HL-60 (cell line): ENCODE measurements around the gene ATF6.

Experiments
- POLR2AphosphoS5 ChIP-seq: IDR thresholded peaks from 2 replicates; pipeline ENCODE4 v1.6.1; 2012; ENCODE audit warnings: low read depth
- TF ChIP-seq, protein P1 (sequence below): IDR thresholded peaks from one replicate; pipeline ENCODE4 v1.5.1; 2011; ENCODE audit warnings: low read length, control low read depth, inconsistent platforms; ENCODE audit not compliant: insufficient read depth
- TF ChIP-seq, protein P2 (sequence below): IDR thresholded peaks from 2 replicates; pipeline ENCODE4 v1.6.1; 2012; ENCODE audit warnings: low read depth; ENCODE audit not compliant: insufficient replicate concordance

DNA sequence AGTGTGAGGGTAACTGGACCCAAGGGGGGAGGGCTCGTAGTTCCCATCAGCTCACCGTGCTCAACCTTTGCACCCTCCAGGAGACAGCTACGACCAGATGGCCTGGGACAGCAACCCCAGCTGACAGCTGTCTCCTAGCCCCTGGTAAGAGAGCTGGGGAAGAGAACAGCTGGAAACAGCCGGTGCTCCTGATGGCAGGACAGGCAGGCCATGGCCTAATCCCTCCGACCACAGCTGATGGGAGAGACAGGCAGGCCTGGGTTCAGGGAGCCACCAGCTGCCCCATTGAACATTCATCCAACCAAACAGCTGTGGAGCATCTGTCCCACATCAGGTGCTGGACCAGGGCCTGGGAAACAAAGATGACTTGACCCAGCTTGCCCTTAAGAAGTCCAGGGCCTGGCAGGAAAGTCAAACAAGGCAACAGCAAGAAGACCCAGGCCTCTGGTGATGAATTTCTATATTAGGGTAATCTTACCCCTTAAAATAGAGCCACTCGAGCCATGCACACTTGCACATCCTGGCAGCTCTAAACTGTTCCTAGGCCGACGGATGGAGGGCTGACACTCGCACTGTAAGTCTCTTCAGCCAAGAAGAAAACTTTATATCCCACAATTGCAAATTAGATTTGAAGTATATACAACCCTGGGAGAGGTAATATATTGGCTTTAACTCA, 245.4 kb downstream of the ATF6 start:
- TF ChIP-seq POLR2AphosphoS5: no peak
- TF ChIP-seq, protein P1, sequence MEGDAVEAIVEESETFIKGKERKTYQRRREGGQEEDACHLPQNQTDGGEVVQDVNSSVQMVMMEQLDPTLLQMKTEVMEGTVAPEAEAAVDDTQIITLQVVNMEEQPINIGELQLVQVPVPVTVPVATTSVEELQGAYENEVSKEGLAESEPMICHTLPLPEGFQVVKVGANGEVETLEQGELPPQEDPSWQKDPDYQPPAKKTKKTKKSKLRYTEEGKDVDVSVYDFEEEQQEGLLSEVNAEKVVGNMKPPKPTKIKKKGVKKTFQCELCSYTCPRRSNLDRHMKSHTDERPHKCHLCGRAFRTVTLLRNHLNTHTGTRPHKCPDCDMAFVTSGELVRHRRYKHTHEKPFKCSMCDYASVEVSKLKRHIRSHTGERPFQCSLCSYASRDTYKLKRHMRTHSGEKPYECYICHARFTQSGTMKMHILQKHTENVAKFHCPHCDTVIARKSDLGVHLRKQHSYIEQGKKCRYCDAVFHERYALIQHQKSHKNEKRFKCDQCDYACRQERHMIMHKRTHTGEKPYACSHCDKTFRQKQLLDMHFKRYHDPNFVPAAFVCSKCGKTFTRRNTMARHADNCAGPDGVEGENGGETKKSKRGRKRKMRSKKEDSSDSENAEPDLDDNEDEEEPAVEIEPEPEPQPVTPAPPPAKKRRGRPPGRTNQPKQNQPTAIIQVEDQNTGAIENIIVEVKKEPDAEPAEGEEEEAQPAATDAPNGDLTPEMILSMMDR: no peak
- TF ChIP-seq, protein P2, sequence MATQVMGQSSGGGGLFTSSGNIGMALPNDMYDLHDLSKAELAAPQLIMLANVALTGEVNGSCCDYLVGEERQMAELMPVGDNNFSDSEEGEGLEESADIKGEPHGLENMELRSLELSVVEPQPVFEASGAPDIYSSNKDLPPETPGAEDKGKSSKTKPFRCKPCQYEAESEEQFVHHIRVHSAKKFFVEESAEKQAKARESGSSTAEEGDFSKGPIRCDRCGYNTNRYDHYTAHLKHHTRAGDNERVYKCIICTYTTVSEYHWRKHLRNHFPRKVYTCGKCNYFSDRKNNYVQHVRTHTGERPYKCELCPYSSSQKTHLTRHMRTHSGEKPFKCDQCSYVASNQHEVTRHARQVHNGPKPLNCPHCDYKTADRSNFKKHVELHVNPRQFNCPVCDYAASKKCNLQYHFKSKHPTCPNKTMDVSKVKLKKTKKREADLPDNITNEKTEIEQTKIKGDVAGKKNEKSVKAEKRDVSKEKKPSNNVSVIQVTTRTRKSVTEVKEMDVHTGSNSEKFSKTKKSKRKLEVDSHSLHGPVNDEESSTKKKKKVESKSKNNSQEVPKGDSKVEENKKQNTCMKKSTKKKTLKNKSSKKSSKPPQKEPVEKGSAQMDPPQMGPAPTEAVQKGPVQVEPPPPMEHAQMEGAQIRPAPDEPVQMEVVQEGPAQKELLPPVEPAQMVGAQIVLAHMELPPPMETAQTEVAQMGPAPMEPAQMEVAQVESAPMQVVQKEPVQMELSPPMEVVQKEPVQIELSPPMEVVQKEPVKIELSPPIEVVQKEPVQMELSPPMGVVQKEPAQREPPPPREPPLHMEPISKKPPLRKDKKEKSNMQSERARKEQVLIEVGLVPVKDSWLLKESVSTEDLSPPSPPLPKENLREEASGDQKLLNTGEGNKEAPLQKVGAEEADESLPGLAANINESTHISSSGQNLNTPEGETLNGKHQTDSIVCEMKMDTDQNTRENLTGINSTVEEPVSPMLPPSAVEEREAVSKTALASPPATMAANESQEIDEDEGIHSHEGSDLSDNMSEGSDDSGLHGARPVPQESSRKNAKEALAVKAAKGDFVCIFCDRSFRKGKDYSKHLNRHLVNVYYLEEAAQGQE: no peak
